Measurements from ENCODE around the gene POU2F3.

DNA sequence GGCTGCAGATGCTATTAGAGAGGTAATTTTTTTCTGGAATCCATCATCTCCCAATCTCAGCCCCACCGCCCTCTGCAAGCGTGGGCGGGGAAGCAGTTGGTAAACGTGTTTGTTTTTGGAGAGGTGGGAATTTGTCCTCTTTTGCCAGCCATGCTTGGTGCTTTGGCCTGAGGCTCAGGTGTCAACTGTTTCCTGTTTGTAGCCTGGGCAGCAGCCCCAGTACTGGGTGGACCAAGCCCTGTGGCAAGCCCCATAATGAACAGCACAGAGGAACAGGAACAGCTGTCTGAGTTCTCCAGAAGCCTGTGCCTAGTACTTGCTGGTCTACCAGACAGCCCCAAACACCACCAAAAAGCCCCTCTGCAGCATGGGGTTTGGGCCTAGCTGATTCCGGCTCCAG lies 39.6 kb downstream of the POU2F3 start:
- TF ChIP-seq, protein P1, sequence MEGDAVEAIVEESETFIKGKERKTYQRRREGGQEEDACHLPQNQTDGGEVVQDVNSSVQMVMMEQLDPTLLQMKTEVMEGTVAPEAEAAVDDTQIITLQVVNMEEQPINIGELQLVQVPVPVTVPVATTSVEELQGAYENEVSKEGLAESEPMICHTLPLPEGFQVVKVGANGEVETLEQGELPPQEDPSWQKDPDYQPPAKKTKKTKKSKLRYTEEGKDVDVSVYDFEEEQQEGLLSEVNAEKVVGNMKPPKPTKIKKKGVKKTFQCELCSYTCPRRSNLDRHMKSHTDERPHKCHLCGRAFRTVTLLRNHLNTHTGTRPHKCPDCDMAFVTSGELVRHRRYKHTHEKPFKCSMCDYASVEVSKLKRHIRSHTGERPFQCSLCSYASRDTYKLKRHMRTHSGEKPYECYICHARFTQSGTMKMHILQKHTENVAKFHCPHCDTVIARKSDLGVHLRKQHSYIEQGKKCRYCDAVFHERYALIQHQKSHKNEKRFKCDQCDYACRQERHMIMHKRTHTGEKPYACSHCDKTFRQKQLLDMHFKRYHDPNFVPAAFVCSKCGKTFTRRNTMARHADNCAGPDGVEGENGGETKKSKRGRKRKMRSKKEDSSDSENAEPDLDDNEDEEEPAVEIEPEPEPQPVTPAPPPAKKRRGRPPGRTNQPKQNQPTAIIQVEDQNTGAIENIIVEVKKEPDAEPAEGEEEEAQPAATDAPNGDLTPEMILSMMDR (IDR thresholded peaks at IDR 0.05), result no peak
- TF ChIP-seq, protein P2, sequence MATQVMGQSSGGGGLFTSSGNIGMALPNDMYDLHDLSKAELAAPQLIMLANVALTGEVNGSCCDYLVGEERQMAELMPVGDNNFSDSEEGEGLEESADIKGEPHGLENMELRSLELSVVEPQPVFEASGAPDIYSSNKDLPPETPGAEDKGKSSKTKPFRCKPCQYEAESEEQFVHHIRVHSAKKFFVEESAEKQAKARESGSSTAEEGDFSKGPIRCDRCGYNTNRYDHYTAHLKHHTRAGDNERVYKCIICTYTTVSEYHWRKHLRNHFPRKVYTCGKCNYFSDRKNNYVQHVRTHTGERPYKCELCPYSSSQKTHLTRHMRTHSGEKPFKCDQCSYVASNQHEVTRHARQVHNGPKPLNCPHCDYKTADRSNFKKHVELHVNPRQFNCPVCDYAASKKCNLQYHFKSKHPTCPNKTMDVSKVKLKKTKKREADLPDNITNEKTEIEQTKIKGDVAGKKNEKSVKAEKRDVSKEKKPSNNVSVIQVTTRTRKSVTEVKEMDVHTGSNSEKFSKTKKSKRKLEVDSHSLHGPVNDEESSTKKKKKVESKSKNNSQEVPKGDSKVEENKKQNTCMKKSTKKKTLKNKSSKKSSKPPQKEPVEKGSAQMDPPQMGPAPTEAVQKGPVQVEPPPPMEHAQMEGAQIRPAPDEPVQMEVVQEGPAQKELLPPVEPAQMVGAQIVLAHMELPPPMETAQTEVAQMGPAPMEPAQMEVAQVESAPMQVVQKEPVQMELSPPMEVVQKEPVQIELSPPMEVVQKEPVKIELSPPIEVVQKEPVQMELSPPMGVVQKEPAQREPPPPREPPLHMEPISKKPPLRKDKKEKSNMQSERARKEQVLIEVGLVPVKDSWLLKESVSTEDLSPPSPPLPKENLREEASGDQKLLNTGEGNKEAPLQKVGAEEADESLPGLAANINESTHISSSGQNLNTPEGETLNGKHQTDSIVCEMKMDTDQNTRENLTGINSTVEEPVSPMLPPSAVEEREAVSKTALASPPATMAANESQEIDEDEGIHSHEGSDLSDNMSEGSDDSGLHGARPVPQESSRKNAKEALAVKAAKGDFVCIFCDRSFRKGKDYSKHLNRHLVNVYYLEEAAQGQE (IDR thresholded peaks at IDR 0.05; ENCODE audit: insufficient read depth in 1 of 2, low read depth in 2 of 2, low read length in 1 of 2), result no peak
- no peak for TF ChIP-seq SIN3A (IDR thresholded peaks at IDR 0.05; ENCODE audit: borderline replicate concordance, insufficient read depth, low read depth, low read length)
